Glutamatergic neuron (in vitro differentiated cells): ENCODE data around the gene FARP1. TPM values are rescaled to one million over a fixed set of nuclear protein-coding genes. Genes with fewer than 3 reads are reported as not detected.

Experiments used
- DNase-seq: peaks from one replicate; pipeline ENCODE4 v3.0.0; 2022
- H3K27ac Mint-ChIP-seq: one replicate; pipeline ENCODE4 v1.8.0; 2020; ENCODE audit warnings: mild to moderate bottlenecking, mixed read lengths, inconsistent platforms; ENCODE audit not compliant: unreplicated experiment
- H3K27me3 Mint-ChIP-seq: one replicate; pipeline ENCODE4 v1.8.0; 2020; ENCODE audit warnings: mild to moderate bottlenecking, moderate library complexity, mixed read lengths, inconsistent platforms; ENCODE audit not compliant: unreplicated experiment
- H3K36me3 Mint-ChIP-seq: one replicate; pipeline ENCODE4 v1.8.0; 2020; ENCODE audit warnings: mild to moderate bottlenecking, mixed read lengths, inconsistent platforms; ENCODE audit not compliant: unreplicated experiment
- H3K4me1 Mint-ChIP-seq: one replicate; pipeline ENCODE4 v1.8.0; 2020; ENCODE audit warnings: mild to moderate bottlenecking, low read depth, mixed read lengths, inconsistent platforms; ENCODE audit not compliant: unreplicated experiment
- H3K4me3 Mint-ChIP-seq: one replicate; pipeline ENCODE4 v1.8.0; 2020; ENCODE audit warnings: mild to moderate bottlenecking, mixed read lengths, inconsistent platforms; ENCODE audit not compliant: unreplicated experiment
- H3K9me3 Mint-ChIP-seq: one replicate; pipeline ENCODE4 v1.8.0; 2020; ENCODE audit warnings: mild to moderate bottlenecking, moderate library complexity, mixed read lengths, inconsistent platforms; ENCODE audit not compliant: unreplicated experiment
- total RNA-seq: library from RNA; stranded (reverse); fragmentation: NEBNext Ultra II Directional; extraction: Animal tissue kit (Norgen Biotek cat#: 25700); gene quantifications from one replicate; pipeline ENCODE4 v1.2.1, GENCODE V29; 2021; ENCODE audit not compliant: unreplicated experiment
- TF ChIP-seq, protein P1 (sequence below): fragments of 200-600 bp; sonication (generic); IDR thresholded peaks from one replicate; pipeline ENCODE4 v1.5.0; 2021; ENCODE audit not compliant: partially characterized antibody, unreplicated experiment

FARP1 gene
- total RNA-seq, 1 donor from 2014 or later = 233 TPM

DNA sequence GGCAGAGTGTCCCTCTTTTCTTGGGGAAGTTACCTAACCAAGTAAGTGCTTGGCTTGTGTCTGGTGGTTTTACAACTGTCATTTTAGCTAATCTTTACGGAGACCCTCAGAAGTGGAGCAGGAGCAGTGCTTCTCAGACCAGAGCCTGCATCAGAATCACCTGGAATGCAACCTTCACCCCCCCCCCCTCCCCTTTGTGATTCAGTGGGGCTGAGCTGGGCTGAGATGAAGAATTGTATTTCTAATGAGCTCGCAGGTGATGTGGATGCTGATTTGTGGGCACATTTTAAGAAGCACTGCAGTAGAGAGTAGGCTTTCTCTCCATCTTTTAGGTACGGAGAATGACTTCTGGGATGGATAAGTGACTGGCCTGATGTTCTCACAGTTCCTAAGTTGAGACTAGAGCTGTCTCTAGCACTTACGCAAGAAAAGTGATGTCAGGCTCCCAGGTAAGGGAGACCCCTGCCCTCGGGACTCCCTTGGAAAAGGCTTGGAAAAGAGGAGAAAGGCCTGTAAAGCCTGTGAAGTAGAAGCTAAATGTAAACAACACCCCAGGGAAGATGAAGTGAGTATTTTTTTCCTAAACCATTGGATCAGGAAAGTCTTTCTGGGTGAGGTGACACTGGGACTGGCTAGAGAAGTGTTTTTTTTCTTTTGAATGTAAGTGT is 57.5 kb downstream of the FARP1 start:
- DNase-seq = no peak
- H3K4me1 Mint-ChIP-seq = peaks cover 34% of the 10 kb centered on the region
- peaks cover 17% of the 10 kb centered on the region for H3K9me3 Mint-ChIP-seq
- H3K4me3 Mint-ChIP-seq = peak overlapping the region; percentile 47
- H3K27me3 Mint-ChIP-seq = peaks cover 4% of the 10 kb centered on the region
- TF ChIP-seq, protein P1, sequence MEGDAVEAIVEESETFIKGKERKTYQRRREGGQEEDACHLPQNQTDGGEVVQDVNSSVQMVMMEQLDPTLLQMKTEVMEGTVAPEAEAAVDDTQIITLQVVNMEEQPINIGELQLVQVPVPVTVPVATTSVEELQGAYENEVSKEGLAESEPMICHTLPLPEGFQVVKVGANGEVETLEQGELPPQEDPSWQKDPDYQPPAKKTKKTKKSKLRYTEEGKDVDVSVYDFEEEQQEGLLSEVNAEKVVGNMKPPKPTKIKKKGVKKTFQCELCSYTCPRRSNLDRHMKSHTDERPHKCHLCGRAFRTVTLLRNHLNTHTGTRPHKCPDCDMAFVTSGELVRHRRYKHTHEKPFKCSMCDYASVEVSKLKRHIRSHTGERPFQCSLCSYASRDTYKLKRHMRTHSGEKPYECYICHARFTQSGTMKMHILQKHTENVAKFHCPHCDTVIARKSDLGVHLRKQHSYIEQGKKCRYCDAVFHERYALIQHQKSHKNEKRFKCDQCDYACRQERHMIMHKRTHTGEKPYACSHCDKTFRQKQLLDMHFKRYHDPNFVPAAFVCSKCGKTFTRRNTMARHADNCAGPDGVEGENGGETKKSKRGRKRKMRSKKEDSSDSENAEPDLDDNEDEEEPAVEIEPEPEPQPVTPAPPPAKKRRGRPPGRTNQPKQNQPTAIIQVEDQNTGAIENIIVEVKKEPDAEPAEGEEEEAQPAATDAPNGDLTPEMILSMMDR = no peak
- H3K36me3 Mint-ChIP-seq = peaks cover 7% of the 10 kb centered on the region
- no peak overlapping the region for H3K27ac Mint-ChIP-seq

DNA sequence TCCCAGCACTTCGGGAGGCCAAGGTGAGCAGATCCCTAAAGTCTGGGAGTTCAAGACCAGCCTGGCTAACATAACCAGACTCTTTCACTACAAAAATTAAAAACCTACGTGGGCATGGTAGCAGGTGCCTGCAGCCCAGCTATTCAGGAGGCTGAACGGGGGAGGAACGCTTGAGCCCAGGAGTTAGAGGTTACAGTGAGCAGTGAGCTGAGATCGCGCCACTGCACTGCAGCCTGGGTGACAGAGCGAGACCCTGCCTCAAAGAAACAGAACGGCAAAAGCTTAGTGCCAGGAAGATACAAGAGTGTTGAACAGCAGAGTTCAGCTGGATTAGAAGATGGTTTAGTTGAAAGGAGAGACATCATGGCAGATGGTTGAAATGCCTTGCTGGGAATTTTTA is 58.3 kb downstream of the FARP1 start:
- DNase-seq = no peak
- Mint-ChIP-seq H3K4me1 (peaks cover 34% of the 10 kb centered on the region), H3K36me3 (peaks cover 16% of the 10 kb centered on the region), H3K27ac (peak overlapping the region; percentile 65), H3K9me3 (peaks cover 23% of the 10 kb centered on the region), H3K27me3 (peaks cover 4% of the 10 kb centered on the region), H3K4me3 (peak overlapping the region; percentile 69)
- TF ChIP-seq, protein P1 = no peak

DNA sequence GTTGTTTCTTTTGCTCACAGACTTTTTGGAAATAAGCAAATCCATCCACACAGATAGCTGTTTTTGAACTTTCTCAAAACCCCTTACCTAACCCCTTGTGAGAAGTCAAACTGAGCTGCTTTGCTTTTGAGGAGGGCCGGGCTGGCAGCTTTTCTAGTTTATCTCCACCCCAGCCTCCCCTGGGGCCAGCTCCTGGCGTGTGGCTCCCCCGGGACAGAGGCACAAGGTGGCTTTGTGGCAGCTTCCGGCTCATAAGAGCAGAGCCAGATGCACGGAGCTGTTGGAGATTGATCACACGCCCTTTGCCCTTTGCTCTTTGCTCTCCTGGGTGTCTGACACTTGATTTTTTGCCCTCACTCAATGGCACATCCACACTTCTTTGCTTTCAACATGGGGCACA is 59.1 kb downstream of the FARP1 start:
- DNase-seq = peak; percentile 60
- peaks cover 20% of the 10 kb centered on the region for H3K36me3 Mint-ChIP-seq
- H3K4me1 Mint-ChIP-seq = peaks cover 39% of the 10 kb centered on the region
- H3K27ac Mint-ChIP-seq = peak overlapping the region; percentile 64
- peak overlapping the region; percentile 63 for H3K4me3 Mint-ChIP-seq
- TF ChIP-seq, protein P1 = no peak
- H3K9me3 Mint-ChIP-seq = peaks cover 26% of the 10 kb centered on the region
- H3K27me3 Mint-ChIP-seq = peaks cover 4% of the 10 kb centered on the region

DNA sequence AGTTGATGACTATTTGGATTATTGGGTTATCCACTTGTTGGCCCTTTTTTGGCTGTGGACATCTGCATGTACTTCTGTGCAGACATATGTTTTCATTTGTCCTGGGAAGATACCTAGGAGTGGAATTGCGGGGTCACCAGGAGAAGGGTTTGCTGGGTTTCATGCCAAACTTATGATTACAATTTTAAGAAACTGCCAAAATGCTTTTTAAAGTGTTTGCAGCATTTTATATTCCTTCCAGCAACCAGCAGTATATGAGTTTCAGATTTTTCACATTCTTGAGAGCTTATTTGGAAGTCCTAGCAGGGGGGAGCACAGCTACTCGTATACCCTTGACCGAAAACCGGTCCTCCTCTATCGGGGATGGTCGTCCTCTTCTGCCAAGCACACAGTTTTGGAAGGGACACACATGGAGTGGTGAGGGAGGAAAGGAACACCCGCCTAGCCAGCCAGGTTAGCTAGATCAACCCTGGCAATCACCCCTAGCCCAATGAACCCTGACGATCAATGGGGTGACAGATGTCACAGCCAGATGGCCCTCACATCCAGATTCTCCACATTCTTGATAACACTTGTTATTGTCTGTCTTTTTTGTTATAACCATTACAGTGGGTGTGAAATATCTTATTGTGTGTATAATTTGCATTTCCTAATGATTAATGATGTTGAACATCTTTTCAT is 60.9 kb downstream of the FARP1 start:
- H3K4me3 Mint-ChIP-seq = peak overlapping the region; percentile 13
- peaks cover 50% of the 10 kb centered on the region for H3K4me1 Mint-ChIP-seq
- peaks cover 26% of the 10 kb centered on the region for H3K9me3 Mint-ChIP-seq
- TF ChIP-seq, protein P1 = no peak
- H3K27me3 Mint-ChIP-seq = peaks cover 7% of the 10 kb centered on the region
- peaks cover 20% of the 10 kb centered on the region for H3K36me3 Mint-ChIP-seq
- peak overlapping the region; percentile 73 for H3K27ac Mint-ChIP-seq
- no peak for DNase-seq

DNA sequence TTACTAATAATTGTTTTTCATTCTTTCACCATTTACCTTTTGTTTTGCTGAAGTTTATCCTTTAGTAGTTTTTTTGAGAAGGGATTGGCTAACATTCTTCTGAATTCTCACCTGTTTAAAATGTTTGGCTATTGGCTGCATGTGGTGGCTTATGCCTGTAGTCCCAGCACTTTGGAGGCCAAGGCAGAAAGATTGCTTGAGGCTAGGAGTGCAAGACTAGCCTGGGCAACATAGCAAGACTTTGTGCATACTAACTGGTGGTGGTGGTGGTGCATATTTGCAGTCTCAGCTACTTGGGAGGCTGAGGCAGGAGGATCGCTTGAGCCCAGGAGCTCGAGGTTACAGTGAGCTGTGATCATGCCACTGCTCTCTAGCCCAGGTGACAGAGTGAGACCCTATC is 61.7 kb downstream of the FARP1 start:
- Mint-ChIP-seq H3K4me3 (no peak overlapping the region), H3K36me3 (peaks cover 20% of the 10 kb centered on the region)
- TF ChIP-seq, protein P1 = no peak

More for the DNA sequence above, 61.7 kb downstream of the FARP1 start:
- Mint-ChIP-seq H3K27ac (peak overlapping the region; percentile 73), H3K4me1 (peaks cover 44% of the 10 kb centered on the region), H3K9me3 (peaks cover 26% of the 10 kb centered on the region), H3K27me3 (peaks cover 7% of the 10 kb centered on the region)
- DNase-seq = no peak
